NCI-H2196 (cell line): ENCODE data around the gene GZF1.
"Not testable (repeated sequence)": the region's sequence is repeated elsewhere in the genome, so short reads cannot be mapped to it uniquely, and the experiment has no call there.

Source experiments
- DNase-seq: peaks from one replicate; lab custom pipeline; 2025; ENCODE audit not compliant: unreplicated experiment; lab: John Stamatoyannopoulos, UW

The GZF1 gene

DNA sequence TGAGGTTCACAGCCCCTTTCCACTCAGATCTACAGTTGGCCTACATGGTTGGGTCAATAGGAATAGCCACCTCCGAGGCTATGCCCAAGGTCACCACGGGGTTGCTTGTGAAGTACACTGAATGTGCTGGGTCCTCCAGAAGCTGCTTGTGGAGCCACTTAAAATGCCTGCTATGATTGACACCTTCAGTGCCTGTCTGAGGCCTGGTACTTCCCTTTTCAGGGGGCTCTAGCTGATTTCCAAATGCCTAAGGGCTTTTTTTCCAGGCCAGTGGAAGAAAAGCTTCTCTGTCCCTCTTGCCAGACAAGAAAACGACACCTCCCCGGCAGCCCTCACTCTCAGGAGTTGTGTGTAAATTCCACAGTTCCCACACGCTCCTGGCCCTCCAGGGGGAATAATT is 17.6 kb upstream of the GZF1 start:
- DNase-seq = no peak

GRCh38 chr20:23346002-23346401 is 16.0 kb upstream of the GZF1 start:
- no peak for DNase-seq

GRCh38 chr20:23347791-23348190 is 14.2 kb upstream of the GZF1 start:
- DNase-seq = no peak

GRCh38 chr20:23348510-23348909 is 13.5 kb upstream of the GZF1 start:
- DNase-seq = not testable (repeated sequence)

GRCh38 chr20:23349338-23350195 is 12.4 kb upstream of the GZF1 start:
- peak; percentile 58 for DNase-seq

- peak; percentile 97 for DNase-seq
Measured at GRCh38 chr20:23350196-23350903, 11.6 kb upstream of the GZF1 start, which contains the start of gene NXT1. Gene NXT1 (plus strand): TSS chr20:23350791. CDS start chr20:23354042, 3,251 bp downstream.

- peak; percentile 28 for DNase-seq
Measured at GRCh38 chr20:23350904-23351838, 10.8 kb upstream of the GZF1 start.

- no peak for DNase-seq
Measured at GRCh38 chr20:23356203-23356602, 5.8 kb upstream of the GZF1 start.

DNA sequence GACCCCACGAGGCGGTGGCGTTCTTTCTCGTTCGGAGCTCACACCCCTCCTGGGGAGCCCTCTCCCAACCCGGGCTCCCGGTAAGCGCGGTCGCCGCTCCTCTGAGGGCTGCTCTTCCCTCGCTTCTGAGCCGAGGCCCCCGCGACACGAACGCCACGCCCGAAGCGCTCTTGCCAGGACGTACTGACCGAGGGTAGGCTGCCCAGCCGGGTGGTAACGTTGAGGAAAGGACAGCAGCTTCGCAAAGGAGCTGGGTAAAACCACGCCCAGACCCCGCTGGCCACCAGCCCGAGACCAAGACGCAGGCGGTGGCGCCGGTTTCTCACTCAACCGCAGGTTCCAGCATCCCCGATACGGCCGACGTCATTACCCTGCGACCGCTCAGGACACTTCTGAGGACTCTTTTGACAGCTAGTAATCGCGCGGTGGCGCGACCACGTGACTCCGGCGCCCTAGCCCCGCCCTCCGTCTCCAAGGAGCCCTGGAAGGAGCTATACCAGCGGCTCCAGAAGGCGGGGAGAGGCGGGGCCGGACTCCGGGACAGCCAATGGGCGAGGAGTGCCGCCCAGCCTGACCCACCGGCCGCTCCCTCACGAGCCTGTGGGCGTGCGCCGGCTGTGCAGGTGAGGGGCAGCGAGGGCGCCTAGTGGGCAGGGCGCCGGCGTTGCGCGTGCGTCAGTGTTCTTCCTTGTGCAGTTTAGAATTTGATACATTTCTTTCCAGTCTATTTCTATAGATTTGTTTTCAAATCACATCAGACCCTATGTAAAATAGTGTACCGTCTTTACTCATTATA is 4.0 kb upstream of the GZF1 start:
- peak; percentile 99 for DNase-seq

DNA sequence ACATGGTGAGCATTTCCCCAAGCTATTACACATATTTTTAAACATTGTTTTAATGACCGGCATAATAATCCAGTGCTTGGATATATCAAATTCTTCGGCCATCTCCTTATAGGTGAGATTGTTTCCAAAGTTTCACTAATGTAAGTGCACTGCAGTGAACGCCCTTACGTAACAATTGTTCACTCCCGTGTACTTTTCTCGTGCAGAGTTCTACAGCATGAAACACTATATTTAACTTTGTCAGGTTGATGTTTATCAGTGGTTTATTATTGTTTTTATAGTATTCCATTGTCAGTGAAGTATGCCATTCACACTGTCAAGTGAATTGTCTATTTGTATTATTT is 3.4 kb upstream of the GZF1 start:
- DNase-seq = no peak

DNA sequence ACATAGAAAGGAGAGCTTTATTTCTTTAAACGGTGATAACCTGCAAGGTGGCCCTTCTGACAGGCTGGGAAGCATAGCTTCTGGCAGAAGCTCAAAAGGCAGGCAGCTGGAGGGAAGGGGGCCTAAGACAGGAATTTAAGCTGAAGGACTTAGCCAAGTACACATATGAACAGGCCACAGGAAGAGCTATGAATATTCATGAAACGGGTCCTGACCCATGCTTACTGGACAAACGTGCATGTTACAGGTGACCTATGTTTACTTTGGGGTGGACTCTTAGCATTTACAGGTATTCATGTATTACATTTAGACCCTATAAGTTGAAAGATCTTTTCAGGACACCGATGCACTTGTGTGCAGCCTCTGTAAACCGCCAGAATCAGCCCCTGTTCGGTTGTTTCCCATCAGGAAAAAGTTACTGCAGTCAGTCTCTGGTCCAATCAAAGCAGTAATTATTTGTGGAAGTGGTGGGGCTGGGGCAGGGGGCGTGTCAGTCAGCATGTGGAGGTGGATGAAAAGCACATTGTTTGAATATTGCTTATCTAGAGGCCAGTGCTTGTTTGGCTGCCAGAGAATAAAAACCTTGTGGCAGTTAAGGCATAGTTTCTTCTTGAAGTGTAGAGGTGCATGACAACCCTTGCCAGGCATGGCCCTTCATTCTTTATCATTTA is 2.9 kb upstream of the GZF1 start:
- DNase-seq = no peak

DNA sequence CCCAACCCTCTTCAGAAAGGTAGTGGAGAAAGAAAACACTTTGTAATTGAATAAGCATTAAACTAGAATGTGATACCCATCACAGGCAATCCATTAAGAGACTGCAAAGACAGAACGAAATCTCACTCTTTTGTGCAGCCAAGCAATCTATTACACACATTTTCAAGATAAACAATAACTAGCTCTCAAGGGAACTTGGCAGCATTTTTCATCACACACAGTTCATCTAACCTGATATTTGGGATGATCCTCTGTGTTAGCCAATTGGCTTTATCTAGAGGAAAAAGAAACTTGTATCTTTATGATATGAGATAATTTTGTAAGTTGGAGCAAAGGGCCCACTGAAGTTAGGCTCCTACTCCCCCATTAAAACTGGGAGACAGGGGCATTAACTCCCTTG is 1.5 kb upstream of the GZF1 start:
- no peak for DNase-seq

- peak; percentile 42 for DNase-seq
Measured at GRCh38 chr20:23361119-23361475, 885 bp upstream of the GZF1 start.

- no peak for DNase-seq
Measured at GRCh38 chr20:23362392-23363256, 642 bp downstream of the GZF1 start.

- DNase-seq = no peak
Measured at GRCh38 chr20:23363257-23363649, 1.3 kb downstream of the GZF1 start.

DNA sequence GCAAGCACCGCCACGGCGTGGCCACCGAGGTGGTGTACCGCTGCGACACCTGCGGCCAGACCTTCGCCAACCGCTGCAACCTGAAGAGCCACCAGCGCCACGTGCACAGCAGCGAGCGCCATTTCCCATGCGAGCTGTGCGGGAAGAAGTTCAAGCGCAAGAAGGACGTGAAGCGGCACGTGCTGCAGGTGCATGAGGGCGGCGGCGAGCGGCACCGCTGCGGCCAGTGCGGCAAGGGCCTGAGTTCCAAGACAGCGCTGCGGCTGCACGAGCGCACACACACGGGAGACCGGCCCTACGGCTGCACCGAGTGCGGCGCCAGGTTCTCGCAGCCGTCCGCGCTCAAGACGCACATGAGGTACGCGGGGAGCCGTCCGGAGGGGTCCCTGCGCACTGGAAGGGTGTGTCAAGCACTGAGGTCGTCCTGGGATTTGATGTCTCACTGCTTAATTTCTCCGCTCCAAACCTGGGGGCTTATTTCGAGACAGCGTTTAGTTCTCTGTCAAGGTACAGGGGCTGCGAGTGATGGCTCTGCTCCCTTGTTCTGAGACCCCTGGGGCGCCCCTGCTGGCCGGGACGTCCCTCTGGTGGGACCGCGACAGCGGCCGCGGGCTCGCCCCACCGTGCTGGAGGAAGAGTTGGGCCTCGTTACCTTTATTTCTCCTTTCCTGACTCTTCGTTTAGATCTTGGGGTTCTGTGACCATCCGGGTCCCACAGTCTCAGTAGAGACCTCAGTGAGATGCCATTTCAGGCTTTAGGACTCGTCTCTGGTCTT is 3.6 kb downstream of the GZF1 start:
- DNase-seq = no peak

- no peak for DNase-seq
Measured at GRCh38 chr20:23366384-23366783, 4.4 kb downstream of the GZF1 start.

GRCh38 chr20:23367770-23368169 is 5.8 kb downstream of the GZF1 start:
- no peak for DNase-seq
